Limb (tissue), 2 donors: ENCODE data around the gene VKORC1.
A peak's percentile ranks its signal among the peaks of the same experiment; 100 is the strongest.

ENCODE experiments used
- DNase-seq, 2 donors: peaks; one replicate each; pipeline ENCODE4 v3.0.0-alpha.2; 2016; ENCODE audit errors: extremely low spot score in 2 of 2

VKORC1 gene

DNA sequence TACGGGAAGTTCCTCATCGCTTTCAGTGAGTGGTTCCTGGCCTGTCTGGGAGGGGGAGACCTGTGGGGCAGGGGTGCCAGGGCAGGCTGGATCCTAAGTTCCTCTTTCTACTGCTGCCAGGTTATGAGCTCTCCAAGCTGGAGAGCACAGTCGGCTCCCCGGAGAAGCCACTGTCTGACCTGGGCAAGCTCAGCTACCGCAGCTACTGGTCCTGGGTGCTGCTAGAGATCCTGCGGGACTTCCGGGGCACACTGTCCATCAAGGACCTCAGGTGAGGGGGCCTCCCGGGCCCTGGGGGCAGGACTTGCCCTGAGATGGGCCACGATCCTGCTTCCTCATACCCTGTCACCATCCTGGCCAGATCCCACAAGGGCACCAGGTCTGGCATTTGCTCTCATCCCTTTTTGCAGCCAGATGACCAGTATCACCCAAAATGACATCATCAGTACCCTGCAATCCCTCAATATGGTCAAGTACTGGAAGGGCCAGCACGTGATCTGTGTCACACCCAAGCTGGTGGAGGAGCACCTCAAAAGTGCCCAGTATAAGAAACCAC is 35.8 kb upstream of the VKORC1 start:
- no peak for DNase-seq

- DNase-seq, result no peak
Observed at GRCh38 chr16:31129568-31130335, 35.2 kb upstream of the VKORC1 start.

GRCh38 chr16:31128711-31129567 is 34.3 kb upstream of the VKORC1 start:
- DNase-seq, result no peak

DNA sequence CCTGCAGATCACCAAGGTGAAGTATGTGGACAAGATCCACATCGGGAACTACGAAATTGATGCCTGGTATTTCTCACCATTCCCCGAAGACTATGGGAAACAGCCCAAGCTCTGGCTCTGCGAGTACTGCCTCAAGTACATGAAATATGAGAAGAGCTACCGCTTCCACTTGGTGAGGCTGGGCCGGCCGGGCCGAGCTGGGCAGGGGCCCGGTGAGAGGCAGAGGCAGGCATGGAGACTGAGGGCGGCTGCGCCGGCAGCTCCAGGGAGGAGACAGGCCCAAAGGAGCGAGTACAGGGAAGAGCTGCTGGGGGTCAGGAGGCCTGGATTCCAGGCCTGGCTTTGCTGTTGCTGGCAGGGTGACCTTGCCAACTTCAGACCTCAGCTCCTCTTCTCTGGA is 32.6 kb upstream of the VKORC1 start:
- DNase-seq, result no peak

- no peak for DNase-seq
Observed at GRCh38 chr16:31125844-31126243, 31.2 kb upstream of the VKORC1 start.

DNA sequence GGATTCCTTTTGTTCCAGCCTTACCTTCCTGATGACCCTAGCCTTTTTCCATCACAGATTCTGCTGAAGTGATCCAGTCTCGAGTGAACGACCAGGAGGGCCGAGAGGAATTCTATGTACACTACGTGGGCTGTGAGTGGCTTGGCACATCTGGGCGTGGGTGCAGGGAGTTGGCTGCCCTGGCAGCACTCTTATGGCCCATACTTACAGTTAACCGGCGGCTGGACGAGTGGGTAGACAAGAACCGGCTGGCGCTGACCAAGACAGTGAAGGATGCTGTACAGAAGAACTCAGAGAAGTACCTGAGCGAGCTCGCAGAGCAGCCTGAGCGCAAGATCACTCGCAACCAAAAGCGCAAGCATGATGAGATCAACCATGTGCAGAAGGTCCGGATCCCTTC is 25.5 kb upstream of the VKORC1 start:
- no peak for DNase-seq

- DNase-seq, result no peak
Observed at GRCh38 chr16:31118223-31119155, 23.9 kb upstream of the VKORC1 start.

- peak; percentile 99 for DNase-seq
Observed at GRCh38 chr16:31117384-31118222, 23.0 kb upstream of the VKORC1 start, which contains the start of gene KAT8. TSS of gene KAT8 (plus strand) at chr16:31117664. CDS start at chr16:31117682, 18 bp downstream.

DNA sequence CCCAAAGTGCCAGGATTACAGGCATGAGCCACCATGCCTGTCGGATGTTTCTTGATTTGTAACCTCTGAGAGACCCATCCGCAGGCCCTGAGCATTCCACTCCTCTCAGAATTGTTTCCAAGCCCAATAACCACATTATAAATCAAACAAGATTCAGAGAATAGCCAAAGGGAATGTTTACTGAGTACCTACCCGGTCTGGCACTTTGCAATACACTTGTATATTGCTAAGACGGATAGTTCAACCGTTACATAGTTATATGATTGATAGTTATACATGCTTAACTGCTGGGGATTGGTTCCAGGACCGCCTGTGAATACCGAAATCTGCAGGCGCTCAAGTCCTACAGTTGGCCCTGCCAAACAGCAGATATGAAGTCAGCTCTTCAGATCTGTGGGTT is 19.9 kb upstream of the VKORC1 start:
- DNase-seq, result no peak

- no peak for DNase-seq
Observed at GRCh38 chr16:31113121-31114120, 18.8 kb upstream of the VKORC1 start.

GRCh38 chr16:31112711-31113110 is 18.1 kb upstream of the VKORC1 start:
- no peak for DNase-seq

DNA sequence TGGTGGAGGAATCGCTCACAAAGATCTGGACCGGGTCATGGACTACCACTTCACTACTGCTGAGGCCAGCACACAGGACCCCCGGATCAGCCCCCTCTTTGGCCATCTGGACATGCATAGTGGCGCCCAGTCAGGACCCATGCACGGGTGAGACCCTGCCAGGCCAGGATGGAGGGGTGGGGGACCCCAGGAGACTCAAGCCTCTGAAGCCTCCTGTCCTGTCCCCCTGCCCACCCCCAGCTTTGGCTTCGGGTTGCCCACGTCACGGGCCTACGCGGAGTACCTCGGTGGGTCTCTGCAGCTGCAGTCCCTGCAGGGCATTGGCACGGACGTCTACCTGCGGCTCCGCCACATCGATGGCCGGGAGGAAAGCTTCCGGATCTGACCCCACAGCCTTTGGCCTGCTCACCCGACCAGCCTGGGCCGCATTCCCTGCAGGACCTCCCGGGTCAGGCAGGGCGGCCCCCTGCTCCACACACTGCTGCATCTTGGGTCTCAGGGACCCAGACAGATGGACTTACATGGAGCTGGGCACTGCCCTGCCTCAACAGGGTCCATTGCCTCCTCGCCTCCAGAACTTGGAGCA is 17.4 kb upstream of the VKORC1 start:
- DNase-seq, result no peak

GRCh38 chr16:31110106-31111034 is 15.8 kb upstream of the VKORC1 start:
- DNase-seq, result no peak

- DNase-seq, result no peak
Observed at GRCh38 chr16:31109622-31110021, 15.0 kb upstream of the VKORC1 start.

DNA sequence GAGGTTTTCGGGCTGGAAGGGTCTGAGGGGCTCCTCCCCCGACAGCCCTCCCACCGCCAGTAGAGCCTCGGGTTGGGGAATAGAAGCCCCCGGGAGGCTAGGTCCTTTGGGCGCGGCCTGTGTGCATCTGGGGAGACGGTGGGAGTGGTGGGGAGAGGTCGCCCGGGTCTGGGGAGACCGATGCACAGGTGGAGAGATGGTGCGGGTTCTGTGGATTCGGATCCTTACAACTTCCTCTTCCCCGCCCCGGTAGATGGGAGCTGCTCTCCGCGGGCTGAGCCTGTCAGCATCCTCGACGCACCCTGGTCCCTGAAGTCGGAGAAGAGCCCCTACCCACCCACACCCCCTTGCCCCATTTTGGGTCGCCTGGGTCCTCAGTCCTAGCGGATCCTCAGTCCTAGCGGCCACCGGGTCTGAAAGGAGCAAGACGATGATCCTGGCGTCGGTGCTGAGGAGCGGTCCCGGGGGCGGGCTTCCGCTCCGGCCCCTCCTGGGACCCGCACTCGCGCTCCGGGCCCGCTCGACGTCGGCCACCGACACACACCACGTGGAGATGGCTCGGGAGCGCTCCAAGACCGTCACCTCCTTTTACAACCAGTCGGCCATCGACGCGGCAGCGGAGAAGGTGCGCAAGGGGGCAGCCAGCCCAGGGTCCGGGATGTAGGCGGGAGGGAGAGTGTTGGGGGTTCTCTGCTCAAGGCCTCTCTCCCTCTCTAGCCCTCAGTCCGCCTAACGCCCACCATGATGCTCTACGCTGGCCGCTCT is 14.4 kb upstream of the VKORC1 start:
- no peak for DNase-seq

DNA sequence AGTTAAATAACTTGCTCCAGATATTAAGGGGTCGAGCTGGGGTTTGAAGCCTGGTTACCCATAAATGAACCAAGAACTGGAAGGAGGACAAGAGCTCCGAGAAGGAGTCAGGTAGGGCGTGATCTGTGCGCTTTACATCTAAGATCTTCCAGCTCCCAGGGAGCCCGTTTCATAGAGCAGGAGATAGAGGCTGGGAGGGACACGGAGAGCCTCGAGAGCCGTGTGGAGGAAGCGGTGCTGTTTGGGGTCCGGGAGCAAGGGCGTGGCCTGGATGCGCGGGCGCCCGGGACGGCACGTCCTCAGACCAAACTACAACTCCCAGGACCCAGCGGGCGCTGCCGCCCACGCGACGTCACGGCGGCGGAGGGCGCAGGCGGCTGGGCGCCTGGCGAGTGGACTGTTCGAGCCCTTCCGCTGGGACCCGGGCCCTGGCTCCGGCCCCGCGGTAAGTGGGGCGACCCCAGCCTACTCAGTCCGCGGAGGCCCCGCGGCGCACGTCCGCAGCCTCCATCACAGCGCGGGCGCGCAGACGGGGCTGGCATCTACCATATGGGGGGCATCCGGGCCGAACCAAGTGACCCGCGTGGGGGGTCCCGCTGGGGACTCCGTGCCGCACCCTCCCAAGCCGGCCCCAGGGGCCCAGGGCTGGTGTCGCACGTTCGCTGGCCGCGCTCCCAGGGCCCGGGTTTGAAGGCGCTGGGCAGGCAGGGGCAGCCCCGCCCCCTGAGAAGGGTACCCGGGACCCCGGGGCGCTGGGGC is 13.6 kb upstream of the VKORC1 start, which contains the start of gene BCKDK:
Gene BCKDK (plus strand): TSS at position 352 of the 759 bp plus-strand sequence. CDS start 838 bp downstream, outside the sequence.
- peak; percentile 65 to 85 for DNase-seq
